Measurements from ENCODE around the gene CALHM6. TPM values are rescaled to one million over a fixed set of nuclear protein-coding genes. Genes with fewer than 3 reads are reported as not detected.

Gene CALHM6
- total RNA-seq, 4 donors from 2014 or later = 2.0 to 14.0 TPM; not detected in 2

DNA sequence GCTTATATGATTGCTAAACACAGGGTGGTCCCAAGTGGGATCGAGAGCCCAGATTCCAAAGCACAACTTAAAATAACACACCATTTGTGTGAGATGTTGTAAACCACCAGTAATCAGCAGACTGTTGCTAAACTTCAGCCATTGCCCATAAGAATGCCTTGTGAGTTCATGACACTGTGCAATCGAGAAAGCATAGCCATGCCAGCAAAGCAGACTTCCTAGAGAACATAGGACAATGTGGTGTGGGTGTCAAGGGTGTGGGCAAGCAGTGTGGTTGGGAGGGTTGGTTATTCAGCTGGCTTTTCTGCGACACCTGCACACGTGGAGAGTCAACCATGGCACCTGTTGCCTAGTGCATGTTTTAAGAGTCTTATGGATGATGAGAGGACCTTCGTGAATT, 16.1 kb upstream of the CALHM6 start:
- DNase-seq = no peak
- no peaks in the 10 kb centered on the region for H3K9me3 ChIP-seq
- no peaks in the 10 kb centered on the region for H3K36me3 ChIP-seq
- H3K27ac ChIP-seq = no peak overlapping the region
- TF ChIP-seq POLR2A (IDR thresholded peaks at IDR 0.05) (no peak), CTCF (IDR thresholded peaks at IDR 0.05) (no peak)
- no peaks in the 10 kb centered on the region for H3K27me3 ChIP-seq
- no peak overlapping the region for H3K4me3 ChIP-seq
- peaks cover 0 to 3% (median 0%) of the 10 kb centered on the region in 4 donors for H3K4me1 ChIP-seq

DNA sequence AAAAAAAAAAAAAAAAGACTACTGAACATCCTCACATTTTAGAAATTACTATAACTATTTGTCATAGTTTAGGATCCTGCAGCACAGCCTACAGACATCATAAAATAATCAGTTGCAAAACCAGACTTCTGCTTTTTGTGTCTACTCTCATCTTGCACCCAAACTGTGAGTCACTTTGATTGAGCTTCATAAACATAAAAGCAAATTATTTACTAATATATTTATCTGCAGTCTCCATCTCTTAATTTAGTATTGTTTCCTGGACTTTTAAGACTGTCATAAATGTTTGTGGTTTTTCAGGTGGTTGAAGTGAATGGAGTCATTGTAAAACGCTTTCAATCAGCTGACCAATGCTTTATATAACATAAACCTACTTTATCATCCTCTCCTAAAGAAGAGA, 14.8 kb upstream of the CALHM6 start:
- Histone ChIP-seq H3K27me3 (no peaks in the 10 kb centered on the region), H3K27ac (no peak overlapping the region), H3K36me3 (no peaks in the 10 kb centered on the region), H3K4me3 (no peak overlapping the region), H3K4me1 (peaks cover 0 to 3% (median 0%) of the 10 kb centered on the region in 4 donors), H3K9me3 (no peaks in the 10 kb centered on the region)
- no peak for TF ChIP-seq CTCF (IDR thresholded peaks at IDR 0.05)
- TF ChIP-seq POLR2A (IDR thresholded peaks at IDR 0.05) = no peak
- DNase-seq = no peak

- Histone ChIP-seq H3K36me3 (no peaks in the 10 kb centered on the region), H3K27me3 (no peaks in the 10 kb centered on the region), H3K4me1 (peaks cover 0 to 3% (median 0%) of the 10 kb centered on the region in 4 donors), H3K9me3 (no peaks in the 10 kb centered on the region), H3K4me3 (no peak overlapping the region), H3K27ac (no peak overlapping the region)
- DNase-seq = no peak
- no peak for TF ChIP-seq CTCF (IDR thresholded peaks at IDR 0.05)
- no peak for TF ChIP-seq POLR2A (IDR thresholded peaks at IDR 0.05)
These were observed 14.1 kb upstream of the CALHM6 start for GRCh38 chr6:116447052-116447451.

GRCh38 chr6:116447496-116448011, 13.6 kb upstream of the CALHM6 start:
- H3K9me3 ChIP-seq = no peaks in the 10 kb centered on the region
- DNase-seq = no peak
- no peaks in the 10 kb centered on the region for H3K36me3 ChIP-seq
- no peaks in the 10 kb centered on the region for H3K27me3 ChIP-seq
- H3K4me1 ChIP-seq = peaks cover 0 to 3% (median 0%) of the 10 kb centered on the region in 4 donors
- H3K27ac ChIP-seq = no peak overlapping the region
- TF ChIP-seq POLR2A (IDR thresholded peaks at IDR 0.05) (no peak), CTCF (IDR thresholded peaks at IDR 0.05) (no peak)
- no peak overlapping the region for H3K4me3 ChIP-seq

DNA sequence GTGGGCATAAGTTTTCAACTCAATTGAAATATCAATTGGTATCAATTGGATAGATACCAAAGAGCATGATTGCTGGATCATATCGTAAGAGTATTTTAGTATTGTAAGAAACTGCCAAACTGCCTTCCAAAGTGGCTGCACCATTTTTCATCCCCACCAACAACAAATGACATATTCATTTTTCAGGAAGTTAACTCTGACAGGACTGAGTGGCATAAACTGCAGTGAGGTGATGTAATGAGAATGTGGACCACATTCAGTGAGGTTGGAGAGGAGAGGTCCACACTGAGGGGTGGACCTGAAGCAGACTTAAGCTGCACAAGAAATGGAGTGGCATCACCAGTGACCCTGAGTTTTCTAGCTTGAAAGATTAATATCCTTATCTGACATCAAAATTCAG, 11.6 kb upstream of the CALHM6 start:
- Histone ChIP-seq H3K36me3 (no peaks in the 10 kb centered on the region), H3K4me3 (no peak overlapping the region), H3K27me3 (no peaks in the 10 kb centered on the region), H3K9me3 (no peaks in the 10 kb centered on the region), H3K4me1 (no peaks in the 10 kb centered on the region), H3K27ac (no peak overlapping the region)
- no peak for DNase-seq
- TF ChIP-seq POLR2A (IDR thresholded peaks at IDR 0.05) (no peak), CTCF (IDR thresholded peaks at IDR 0.05) (no peak)

DNA sequence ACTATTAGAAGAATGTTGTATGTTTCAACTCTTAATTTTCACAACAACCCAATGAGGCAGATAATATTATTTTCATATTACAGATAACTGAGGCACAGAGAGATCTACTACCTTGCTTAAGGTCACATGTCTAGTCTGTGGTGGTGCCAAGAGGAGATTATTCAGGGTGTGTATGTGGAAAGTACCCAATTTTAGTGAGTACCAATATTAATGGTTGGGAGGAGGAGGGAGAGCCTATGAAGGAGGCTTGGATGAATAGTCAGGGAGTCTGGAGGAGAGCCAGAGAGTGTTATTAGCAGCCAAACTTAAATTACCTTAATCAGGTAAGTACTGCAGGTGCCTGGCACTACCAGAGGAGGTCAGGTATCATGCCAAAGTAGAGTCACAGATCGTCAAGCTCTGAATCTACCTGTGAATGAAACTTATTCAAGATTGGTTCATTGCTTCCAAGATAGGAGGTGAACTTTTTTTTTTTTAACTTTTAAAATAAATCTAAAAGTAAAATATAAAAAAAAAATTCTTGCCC, 10.9 kb upstream of the CALHM6 start:
- DNase-seq = no peak
- Histone ChIP-seq H3K9me3 (no peaks in the 10 kb centered on the region), H3K27ac (no peak overlapping the region), H3K36me3 (no peaks in the 10 kb centered on the region), H3K4me3 (no peak overlapping the region), H3K27me3 (no peaks in the 10 kb centered on the region), H3K4me1 (no peaks in the 10 kb centered on the region)
- no peak for TF ChIP-seq POLR2A (IDR thresholded peaks at IDR 0.05)
- TF ChIP-seq CTCF (IDR thresholded peaks at IDR 0.05) = no peak
